Measurements from ENCODE around the gene KAT5. TPM values are rescaled to one million over a fixed set of nuclear protein-coding genes. Genes with fewer than 3 reads are reported as not detected.

The KAT5 gene
- 41.0 and 43.7 TPM in 2 replicates for total RNA-seq

GRCh38 chr11:65711785-65712632 is at the start of gene KAT5:
Gene KAT5 (plus strand): TSS chr11:65712252. CDS start chr11:65712268, 16 bp downstream.

DNA sequence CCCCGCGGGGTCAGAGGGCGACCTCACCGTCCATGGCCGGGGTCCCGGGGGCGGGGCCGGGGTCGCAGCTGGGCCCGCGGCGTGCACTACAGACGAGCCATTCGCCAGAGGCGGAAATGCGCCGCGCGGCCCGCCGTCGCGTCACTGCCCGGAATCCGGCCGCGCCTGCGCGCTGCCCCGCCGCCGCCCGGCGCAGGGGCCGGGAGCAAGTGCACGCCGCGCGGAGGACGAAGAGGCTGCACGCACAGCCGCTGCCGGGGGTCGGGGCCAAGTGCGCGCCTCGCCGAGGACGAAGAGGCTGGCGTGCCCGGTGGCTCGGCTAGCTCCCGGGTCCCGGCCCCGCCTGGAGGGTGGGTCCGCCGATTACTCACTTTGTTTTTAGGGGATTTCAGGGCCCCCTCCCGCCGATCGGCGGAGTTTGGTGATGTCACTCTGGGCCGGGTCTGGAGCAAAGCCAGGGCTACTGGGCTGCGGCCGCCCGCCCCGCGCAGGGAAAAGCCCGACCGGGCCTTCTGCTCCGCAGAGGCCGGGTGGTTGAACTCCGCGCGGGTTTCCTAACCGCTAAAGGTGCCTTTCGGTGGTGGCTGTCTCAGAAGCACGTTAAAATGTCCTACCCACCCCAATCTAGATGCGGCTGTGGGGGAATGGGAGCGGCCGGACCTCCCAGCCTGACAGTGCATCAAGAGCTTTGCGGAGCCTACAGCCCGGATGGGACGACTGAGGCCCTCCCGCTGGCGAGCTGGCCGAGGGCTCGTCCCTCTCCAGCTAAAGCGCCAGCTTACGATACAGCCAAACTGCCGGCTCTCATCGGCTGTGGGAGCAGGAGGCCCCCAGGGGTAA is 49.0 kb upstream of the KAT5 start, which contains the start of gene RELA:
TSS of gene RELA (minus strand) at position 118 of the 840 bp plus-strand sequence. CDS start at position 34, 84 bp downstream.

GRCh38 chr11:65720211-65720934 is 8.3 kb downstream of the KAT5 start, which contains the start of gene RNASEH2C:
Gene RNASEH2C (minus strand): TSS chr11:65720798. CDS start chr11:65720758, 40 bp downstream.

Other genes with a start within 250 kb of the KAT5 start
- 477 and 585 TPM in 2 replicates for gene MALAT1, start 213.2 kb upstream of the KAT5 start, total RNA-seq
- gene SCYL1, start 187.2 kb upstream of the KAT5 start, total RNA-seq, result 110 and 117 TPM in 2 replicates
- gene LTBP3, start 153.9 kb upstream of the KAT5 start, total RNA-seq, result 22.3 and 26.9 TPM in 2 replicates
- 116 and 117 TPM in 2 replicates for gene ZNRD2, start 141.8 kb upstream of the KAT5 start, total RNA-seq
- gene FAM89B, start 139.7 kb upstream of the KAT5 start, total RNA-seq, result 59.0 and 62.4 TPM in 2 replicates
- gene EHBP1L1, start 136.2 kb upstream of the KAT5 start, total RNA-seq, result 30.6 and 38.5 TPM in 2 replicates
- 0.15 TPM in 1 of 2 replicates, not detected in the other for gene KCNK7, start 116.5 kb upstream of the KAT5 start, total RNA-seq
- 34.6 TPM in 2 replicates for gene MAP3K11, start 98.0 kb upstream of the KAT5 start, total RNA-seq
- gene PCNX3, start 96.5 kb upstream of the KAT5 start, total RNA-seq, result 34.0 and 39.2 TPM in 2 replicates
- 40.2 and 40.4 TPM in 2 replicates for gene SIPA1, start 74.2 kb upstream of the KAT5 start, total RNA-seq
- 43.6 and 44.4 TPM in 2 replicates for gene RELA, start 49.3 kb upstream of the KAT5 start, total RNA-seq
- gene RNASEH2C, start 8.5 kb downstream of the KAT5 start, total RNA-seq, result 66.0 and 76.0 TPM in 2 replicates
- 4.9 and 5.5 TPM in 2 replicates for gene AP5B1, start 68.7 kb downstream of the KAT5 start, total RNA-seq
- gene OVOL1, start 74.8 kb downstream of the KAT5 start, total RNA-seq, result not detected in 2 replicates
- gene SNX32, start 121.7 kb downstream of the KAT5 start, total RNA-seq, result 0.15 and 0.67 TPM in 2 replicates
- 2,022 and 2,183 TPM in 2 replicates for gene CFL1, start 145.9 kb downstream of the KAT5 start, total RNA-seq
- gene MUS81, start 148.2 kb downstream of the KAT5 start, total RNA-seq, result 44.6 and 47.2 TPM in 2 replicates
- gene EFEMP2, start 160.5 kb downstream of the KAT5 start, total RNA-seq, result 86.2 and 96.8 TPM in 2 replicates
- gene CTSW, start 167.6 kb downstream of the KAT5 start, total RNA-seq, result 0.15 and 0.34 TPM in 2 replicates
- gene FIBP, start 176.2 kb downstream of the KAT5 start, total RNA-seq, result 228 and 231 TPM in 2 replicates
- gene CCDC85B, start 178.4 kb downstream of the KAT5 start, total RNA-seq, result 222 and 228 TPM in 2 replicates
- 108 and 111 TPM in 2 replicates for gene FOSL1, start 188.1 kb downstream of the KAT5 start, total RNA-seq
- 25.4 and 28.5 TPM in 2 replicates for gene C11orf68, start 206.8 kb downstream of the KAT5 start, total RNA-seq
- 419 and 440 TPM in 2 replicates for gene DRAP1, start 207.2 kb downstream of the KAT5 start, total RNA-seq
- under 0.01 TPM in 1 of 2 replicates, not detected in the other for gene TSGA10IP, start 233.2 kb downstream of the KAT5 start, total RNA-seq
- 46.7 and 47.3 TPM in 2 replicates for gene SART1, start 249.5 kb downstream of the KAT5 start, total RNA-seq

Measured in bronchus fibroblast of lung (primary cell).